Measurements from ENCODE around the gene GIT2.

DNA sequence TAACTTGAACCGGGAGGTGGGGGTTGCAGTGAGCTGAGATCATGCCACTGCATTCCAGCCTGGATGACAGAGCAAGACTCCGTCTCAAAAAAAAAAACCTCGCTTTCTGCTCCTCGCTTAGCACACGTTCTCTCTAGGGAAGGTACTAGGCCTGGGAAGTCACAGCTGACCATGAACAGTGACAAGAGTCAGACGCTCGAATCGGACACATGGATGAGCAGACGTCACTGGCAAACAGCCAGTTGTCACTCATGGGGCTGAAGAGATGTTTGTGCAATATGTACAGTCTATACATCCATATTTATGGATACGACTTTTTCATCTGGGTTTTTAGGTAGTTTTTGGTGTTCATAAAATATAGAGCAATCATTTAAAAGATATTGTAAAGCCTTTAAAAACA, 76.7 kb downstream of the GIT2 start:
- TF ChIP-seq, protein P1, sequence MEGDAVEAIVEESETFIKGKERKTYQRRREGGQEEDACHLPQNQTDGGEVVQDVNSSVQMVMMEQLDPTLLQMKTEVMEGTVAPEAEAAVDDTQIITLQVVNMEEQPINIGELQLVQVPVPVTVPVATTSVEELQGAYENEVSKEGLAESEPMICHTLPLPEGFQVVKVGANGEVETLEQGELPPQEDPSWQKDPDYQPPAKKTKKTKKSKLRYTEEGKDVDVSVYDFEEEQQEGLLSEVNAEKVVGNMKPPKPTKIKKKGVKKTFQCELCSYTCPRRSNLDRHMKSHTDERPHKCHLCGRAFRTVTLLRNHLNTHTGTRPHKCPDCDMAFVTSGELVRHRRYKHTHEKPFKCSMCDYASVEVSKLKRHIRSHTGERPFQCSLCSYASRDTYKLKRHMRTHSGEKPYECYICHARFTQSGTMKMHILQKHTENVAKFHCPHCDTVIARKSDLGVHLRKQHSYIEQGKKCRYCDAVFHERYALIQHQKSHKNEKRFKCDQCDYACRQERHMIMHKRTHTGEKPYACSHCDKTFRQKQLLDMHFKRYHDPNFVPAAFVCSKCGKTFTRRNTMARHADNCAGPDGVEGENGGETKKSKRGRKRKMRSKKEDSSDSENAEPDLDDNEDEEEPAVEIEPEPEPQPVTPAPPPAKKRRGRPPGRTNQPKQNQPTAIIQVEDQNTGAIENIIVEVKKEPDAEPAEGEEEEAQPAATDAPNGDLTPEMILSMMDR (IDR thresholded peaks at IDR 0.05): no peak
- TF ChIP-seq POLR2AphosphoS5 (IDR thresholded peaks at IDR 0.05): no peak

All from breast epithelium (tissue), 3 donors.